Right lobe of liver (tissue), 6 donors: Measurements from ENCODE around the gene CMBL. TPM values are rescaled to one million over a fixed set of nuclear protein-coding genes. Genes with fewer than 3 reads are reported as not detected.
A peak's percentile ranks its signal among the peaks of the same experiment; 100 is the strongest.
"Not testable (repeated sequence)": the region's sequence is repeated elsewhere in the genome, so short reads cannot be mapped to it uniquely, and the experiment has no call there.

Experiments
- ATAC-seq, 4 donors: fragments of 200-7000 bp; cut with Tn5 transposase; one replicate each; pipeline ENCODE4 v1.9.1; 2020; ENCODE audit warnings: mild to moderate bottlenecking in 4 of 4, moderate library complexity in 4 of 4
- DNase-seq, 3 donors: peaks; one replicate each; pipeline ENCODE4 v3.0.0-alpha.2; 2020
- H3K27ac ChIP-seq, 3 donors: fragments of 200-600 bp; one replicate each; pipeline ENCODE4 v1.8.0; 2022
- H3K27me3 ChIP-seq, 2 donors: fragments of 200-600 bp; one replicate each; pipeline ENCODE4 v1.8.0; 2022
- H3K36me3 ChIP-seq, 4 donors: fragments of 200-600 bp; sonication (generic) in 1 of 4; one replicate each; pipeline versions ENCODE4 v1.5.1 to v1.8.0; 2017 to 2022; ENCODE audit warnings: control low read depth in 1 of 4
- H3K4me1 ChIP-seq, 4 donors: fragments of 200-600 bp; sonication (generic) in 1 of 4; one replicate each; pipeline versions ENCODE4 v1.5.1 to v1.8.0; 2017 to 2022; ENCODE audit warnings: control low read depth in 1 of 4
- H3K4me3 ChIP-seq, 3 donors: fragments of 200-600 bp; one replicate each; pipeline ENCODE4 v1.8.0; 2022
- H3K9me3 ChIP-seq, 4 donors: fragments of 200-600 bp; sonication (generic) in 1 of 4; one replicate each; pipeline versions ENCODE4 v1.5.1 to v1.8.0; 2017 to 2022; ENCODE audit warnings: control low read depth in 1 of 4
- POLR2A ChIP-seq: fragments of 450-650 bp; IDR thresholded peaks from one replicate; pipeline ENCODE4 v1.6.1; 2017; ENCODE audit warnings: antibody characterized with exemption, mild to moderate bottlenecking
- WGBS: methylation state at CpG from one replicate; pipeline ENCODE4 v1.1.6; 2018; ENCODE audit warnings: low coverage, low lambda C conversion rate; ENCODE audit not compliant: insufficient coverage; ENCODE audit errors: missing lambda C conversion rate; 5-methylcytosine and 5-hydroxymethylcytosine counted together
- intact Hi-C, 2 donors: fragments of 100-400 bp; cut with DNase I; formaldehyde crosslinking; loops; one replicate each; pipeline versions ENCODE4 v1.11.2 to v1.14.1; 2022
- total RNA-seq, 6 experiments: library from RNA; depleted of rRNA in 2 of 6; stranded (reverse); fragments of >200 nt in 2 of 6; fragmentation: NEBNext Ultra II Directional in 3 of 6; extraction: Animal tissue kit (Norgen Biotek cat#: 25700) in 3 of 6; gene quantifications; one replicate each; pipeline versions ENCODE4 v1.1.0 to v1.2.4, GENCODE V29; 2016 to 2023
- TF ChIP-seq, protein P1 (sequence below), 4 donors: fragments of 200-600 bp in 3 of 4; fragments of 450-650 bp in 1 of 4; IDR thresholded peaks; one replicate each; pipeline versions ENCODE4 v1.5.1 to v1.8.0; 2016 to 2022; ENCODE audit warnings: antibody characterized with exemption in 4 of 4, mild to moderate bottlenecking in 2 of 4
- donor health status: DM: no; HTN: yes; CAD: no.
- donor health status: DM: no; HTN: no; CAD: no.
- donor health status: DM: no; HTN: no; CAD: no.
- donor health status: DM: no; HTN: yes; CAD: no.
- donor health status: DM: no; HTN: yes; CAD: no.

The CMBL gene
- total RNA-seq, 6 experiments from 2014 or later, result 29.4 to 206 (median 97.7) TPM

DNA sequence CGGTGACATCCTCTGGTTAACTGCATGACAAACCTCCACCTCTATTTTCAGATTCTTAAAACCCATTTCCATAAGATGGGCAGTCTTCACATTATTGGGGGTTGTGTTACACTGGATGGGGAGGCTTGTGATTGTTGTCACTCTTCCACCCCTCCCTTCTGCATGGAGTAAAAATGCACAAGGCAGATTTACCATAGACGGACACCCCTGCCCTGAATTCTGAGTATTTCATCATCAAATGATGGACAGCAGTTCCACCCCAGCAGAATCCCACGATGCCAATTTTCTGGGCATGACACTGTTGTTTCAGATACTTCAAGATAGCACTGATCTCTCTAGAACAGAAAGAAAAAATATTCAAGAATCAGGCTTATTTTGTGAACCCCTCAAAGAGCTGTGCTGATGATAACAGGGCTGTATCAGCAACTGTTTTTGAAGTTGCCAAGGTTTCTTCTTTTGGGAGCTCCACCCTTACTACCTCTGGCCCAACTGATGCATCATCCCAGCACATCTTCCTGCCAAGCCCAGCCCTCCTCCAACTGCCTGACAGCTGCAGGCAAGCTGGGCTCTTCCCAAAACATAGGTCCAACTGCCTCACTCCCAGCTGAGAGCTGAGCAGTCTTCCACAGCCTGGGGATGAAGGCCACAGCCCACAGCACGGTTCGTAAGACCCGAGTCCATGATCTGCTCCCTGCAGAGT, 21.4 kb downstream of the CMBL start:
- DNase-seq (no peak), ATAC-seq (no peak)
- H3K36me3 ChIP-seq, result peaks cover 0 to 42% (median 2%) of the 10 kb centered on the region in 4 donors
- no peak overlapping the region for H3K27ac ChIP-seq
- no peak overlapping the region for H3K4me3 ChIP-seq
- H3K4me1 ChIP-seq, result peaks cover 0 to 30% (median 12%) of the 10 kb centered on the region in 4 donors
- TF ChIP-seq, protein P1, sequence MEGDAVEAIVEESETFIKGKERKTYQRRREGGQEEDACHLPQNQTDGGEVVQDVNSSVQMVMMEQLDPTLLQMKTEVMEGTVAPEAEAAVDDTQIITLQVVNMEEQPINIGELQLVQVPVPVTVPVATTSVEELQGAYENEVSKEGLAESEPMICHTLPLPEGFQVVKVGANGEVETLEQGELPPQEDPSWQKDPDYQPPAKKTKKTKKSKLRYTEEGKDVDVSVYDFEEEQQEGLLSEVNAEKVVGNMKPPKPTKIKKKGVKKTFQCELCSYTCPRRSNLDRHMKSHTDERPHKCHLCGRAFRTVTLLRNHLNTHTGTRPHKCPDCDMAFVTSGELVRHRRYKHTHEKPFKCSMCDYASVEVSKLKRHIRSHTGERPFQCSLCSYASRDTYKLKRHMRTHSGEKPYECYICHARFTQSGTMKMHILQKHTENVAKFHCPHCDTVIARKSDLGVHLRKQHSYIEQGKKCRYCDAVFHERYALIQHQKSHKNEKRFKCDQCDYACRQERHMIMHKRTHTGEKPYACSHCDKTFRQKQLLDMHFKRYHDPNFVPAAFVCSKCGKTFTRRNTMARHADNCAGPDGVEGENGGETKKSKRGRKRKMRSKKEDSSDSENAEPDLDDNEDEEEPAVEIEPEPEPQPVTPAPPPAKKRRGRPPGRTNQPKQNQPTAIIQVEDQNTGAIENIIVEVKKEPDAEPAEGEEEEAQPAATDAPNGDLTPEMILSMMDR (IDR thresholded peaks at IDR 0.05), result no peak
- H3K27me3 ChIP-seq, result no peaks in the 10 kb centered on the region
- 69% methylated on average over 6 of the region's 6 CpGs for WGBS
- no peaks in the 10 kb centered on the region for H3K9me3 ChIP-seq
- intact Hi-C loops, result no loop called here

DNA sequence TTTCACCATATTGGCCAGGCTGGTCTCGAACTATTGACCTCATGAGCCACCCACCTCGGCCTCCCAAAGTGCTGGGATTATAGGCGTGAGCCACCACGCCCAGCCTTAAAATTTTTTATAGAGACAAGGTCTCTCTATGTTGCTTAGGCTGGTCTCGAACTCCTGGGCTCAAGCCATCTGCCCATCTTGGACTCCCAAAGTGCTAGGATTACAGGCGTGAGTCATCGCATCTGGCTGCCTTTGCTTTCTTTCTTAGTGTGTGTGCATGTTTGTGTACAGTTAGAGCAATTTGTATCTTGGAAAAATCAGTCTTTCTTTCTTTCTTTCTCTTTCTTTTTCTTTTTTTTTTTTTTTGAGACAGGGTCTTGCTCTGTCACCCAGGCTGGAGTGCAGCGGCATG, 22.3 kb downstream of the CMBL start:
- H3K27ac ChIP-seq, H3K9me3 ChIP-seq, intact Hi-C loops, DNase-seq, H3K4me3 ChIP-seq, ATAC-seq, H3K27me3 ChIP-seq: not testable (repeated sequence)
- 90% methylated on average over 2 of the region's 8 CpGs for WGBS
- Histone ChIP-seq H3K36me3 (peaks cover 0 to 46% (median 2%) of the 10 kb centered on the region in 4 donors), H3K4me1 (peaks cover 0 to 28% (median 12%) of the 10 kb centered on the region in 4 donors)

DNA sequence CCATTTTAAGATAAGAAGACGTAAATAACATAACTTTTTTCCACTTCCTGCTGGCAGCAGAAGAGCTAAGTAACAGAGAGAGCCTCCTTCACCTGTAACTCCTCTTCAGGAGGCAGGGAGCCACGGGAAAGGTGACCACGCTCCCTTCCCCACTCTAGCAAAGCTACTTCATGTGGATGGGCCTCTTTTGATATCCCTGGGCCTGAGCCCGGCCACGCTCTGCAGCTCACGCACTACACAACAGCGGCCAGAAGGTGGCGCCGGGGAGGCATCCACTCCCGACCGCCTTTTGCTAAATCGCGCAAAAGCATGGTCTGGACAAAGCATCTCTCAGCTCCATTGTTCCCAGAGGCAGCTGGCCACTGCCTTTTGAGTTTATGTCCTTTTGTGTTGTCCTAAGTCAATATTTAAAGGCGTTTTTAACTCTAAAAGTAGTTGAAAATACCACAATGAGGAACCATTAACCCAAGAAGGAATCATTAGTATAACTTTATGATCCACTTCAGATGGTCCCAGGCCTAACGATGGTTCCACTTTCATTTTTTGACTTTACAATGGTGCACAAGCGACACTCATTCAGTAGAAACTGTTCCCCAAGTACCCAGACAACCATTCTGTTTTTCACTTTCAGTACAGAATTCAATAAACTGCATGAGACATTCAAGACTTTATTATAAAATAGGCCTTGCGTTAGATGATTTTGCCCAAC, 23.6 kb downstream of the CMBL start:
- Histone ChIP-seq H3K27ac (no peak overlapping the region), H3K36me3 (peaks cover 0 to 46% (median 2%) of the 10 kb centered on the region in 4 donors), H3K9me3 (no peaks in the 10 kb centered on the region), H3K27me3 (no peaks in the 10 kb centered on the region), H3K4me1 (peaks cover 0 to 17% (median 6%) of the 10 kb centered on the region in 4 donors), H3K4me3 (no peak overlapping the region)
- ATAC-seq (peak; percentile 79 to 89 (median 86)), DNase-seq (peak; percentile 84 to 86 (median 85))
- no peak for TF ChIP-seq POLR2A
- TF ChIP-seq, protein P1 (IDR thresholded peaks at IDR 0.05), result peak; percentile 89 to 96 (median 94)
- WGBS, result 46% methylated on average over 8 of the region's 17 CpGs
- intact Hi-C loops, result no loop called here

DNA sequence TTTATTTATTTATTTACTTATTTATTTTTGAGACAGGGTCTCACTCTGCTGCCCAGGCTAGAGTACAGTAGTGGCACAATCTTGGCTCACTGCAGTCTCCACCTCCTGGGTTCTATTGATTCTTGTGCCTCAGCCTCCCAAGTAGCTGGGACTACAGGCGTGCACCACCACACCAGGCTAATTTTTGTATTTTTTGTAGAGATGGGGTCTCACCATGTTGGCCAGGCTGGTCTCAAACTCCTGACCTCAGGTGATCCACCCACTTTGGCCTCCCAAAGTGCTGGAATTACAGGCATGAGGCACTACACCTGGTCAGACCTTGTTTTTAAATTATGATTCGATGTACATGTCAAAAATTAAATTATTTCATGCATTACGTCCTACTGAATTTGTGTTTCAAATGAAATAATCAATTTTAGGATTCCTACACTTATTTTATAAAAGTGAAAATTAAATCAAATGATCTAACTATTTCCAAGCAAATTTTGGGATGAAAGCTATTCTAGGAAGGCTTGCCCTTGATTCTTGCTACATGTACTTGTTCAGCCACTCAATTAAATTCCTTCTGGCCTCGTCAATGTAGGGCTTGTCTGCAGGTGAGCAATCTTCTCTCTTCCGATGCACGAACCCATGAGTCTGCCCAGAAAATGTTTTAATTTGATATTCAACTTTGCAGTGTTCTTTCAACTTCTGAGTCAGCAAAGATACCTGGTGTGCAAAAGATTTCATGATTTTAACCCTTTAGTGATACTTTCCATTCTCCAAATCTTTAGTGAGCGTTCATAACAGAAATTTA, 27.6 kb downstream of the CMBL start:
- ATAC-seq (no peak), DNase-seq (no peak)
- Histone ChIP-seq H3K27ac (no peak overlapping the region), H3K36me3 (peaks cover 0 to 24% (median 0%) of the 10 kb centered on the region in 4 donors), H3K4me1 (peaks cover 0 to 23% (median 7%) of the 10 kb centered on the region in 4 donors), H3K9me3 (no peaks in the 10 kb centered on the region), H3K27me3 (no peaks in the 10 kb centered on the region), H3K4me3 (no peak overlapping the region)
- 84% methylated on average over 6 of the region's 7 CpGs for WGBS
- TF ChIP-seq, protein P1 (IDR thresholded peaks at IDR 0.05), result no peak
- no peak for TF ChIP-seq POLR2A
- intact Hi-C loops, result no loop called here
